Measurements from ENCODE around the gene SHMT1. TPM values are rescaled to one million over a fixed set of nuclear protein-coding genes. Genes with fewer than 3 reads are reported as not detected.

The SHMT1 gene
- total RNA-seq, 1 donor from 2014 or later: 6.4 TPM

DNA sequence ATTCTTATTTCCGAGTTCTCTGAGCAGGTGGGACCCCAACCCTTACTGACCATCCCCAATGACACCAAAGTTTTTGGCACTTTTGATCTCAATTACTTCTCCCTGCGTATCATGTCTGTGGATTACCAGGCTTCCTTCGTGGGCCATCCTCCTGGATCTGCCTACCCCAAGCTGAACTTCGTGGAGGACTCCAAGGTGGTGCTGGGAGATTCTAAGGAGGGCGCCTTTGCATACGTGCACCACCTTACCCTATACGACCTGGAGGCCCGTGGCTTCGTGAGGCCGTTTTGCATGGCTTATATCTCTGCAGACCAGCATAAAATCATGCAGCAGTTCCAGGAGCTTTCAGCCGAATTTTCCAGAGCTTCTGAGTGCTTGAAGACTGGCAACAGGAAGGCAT lies 47.4 kb downstream of the SHMT1 start:
- no peak for TF ChIP-seq EZH2 (IDR thresholded peaks at IDR 0.05; ENCODE audit: insufficient read depth, low read length)
- Histone ChIP-seq H2AFZ (ENCODE audit: low read depth, low read length) (no peak overlapping the region), H3K9ac (ENCODE audit: low read length) (peak overlapping the region; percentile 93), H3K4me2 (ENCODE audit: low read length) (peak overlapping the region; percentile 96), H3K79me2 (ENCODE audit: insufficient read depth, low read length) (peaks cover 93% of the 10 kb centered on the region), H3K4me3 (ENCODE audit: insufficient read depth, low read depth, low read length) (peak overlapping the region; percentile 90), H3K4me1 (ENCODE audit: insufficient read depth, low read length) (peaks cover 39% of the 10 kb centered on the region), H3K36me3 (ENCODE audit: insufficient read depth, low read length) (peaks cover 14% of the 10 kb centered on the region), H3K9me3 (ENCODE audit: insufficient read depth, low read depth, low read length) (no peaks in the 10 kb centered on the region), H3K27ac (ENCODE audit: low read depth, low read length) (peak overlapping the region; percentile 86), H4K20me1 (ENCODE audit: insufficient read depth, low read length) (peaks cover 76% of the 10 kb centered on the region), H3K27me3 (ENCODE audit: insufficient read depth, low read length) (no peaks in the 10 kb centered on the region)
- H3K4me1 Mint-ChIP-seq (ENCODE audit: low read depth, unreplicated experiment): peaks cover 42% of the 10 kb centered on the region
- H3K9me3 Mint-ChIP-seq (ENCODE audit: unreplicated experiment): no peaks in the 10 kb centered on the region
- H3K36me3 Mint-ChIP-seq (ENCODE audit: low read depth, unreplicated experiment): peaks cover 16% of the 10 kb centered on the region
- DNase-seq (ENCODE audit: low read depth) (no peak), FAIRE-seq (no peak)
- peak overlapping the region; percentile 96 for H3K4me3 Mint-ChIP-seq (ENCODE audit: unreplicated experiment)
- H3K27me3 Mint-ChIP-seq (ENCODE audit: low read depth, unreplicated experiment): no peaks in the 10 kb centered on the region
- H3K27ac Mint-ChIP-seq (ENCODE audit: unreplicated experiment): peak overlapping the region; percentile 94

DNA sequence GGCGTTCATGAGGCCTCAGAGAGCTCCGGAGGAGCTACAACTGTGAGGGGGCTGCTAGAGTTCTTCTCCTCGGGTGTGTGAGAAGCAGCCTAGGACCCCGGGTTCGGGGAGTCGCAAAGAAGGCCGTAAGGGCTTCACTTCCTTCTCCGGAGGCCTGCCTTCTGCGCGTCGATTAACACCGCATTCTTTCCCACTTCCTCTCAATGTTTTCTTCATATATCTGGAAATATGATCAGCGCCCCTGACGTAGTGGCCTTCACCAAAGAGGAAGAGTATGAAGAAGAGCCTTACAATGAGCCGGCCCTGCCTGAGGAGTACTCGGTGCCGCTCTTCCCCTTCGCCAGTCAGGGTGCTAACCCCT lies 47.8 kb downstream of the SHMT1 start:
- Mint-ChIP-seq H3K4me1 (ENCODE audit: low read depth, unreplicated experiment) (peaks cover 38% of the 10 kb centered on the region), H3K4me3 (ENCODE audit: unreplicated experiment) (peak overlapping the region; percentile 96), H3K36me3 (ENCODE audit: low read depth, unreplicated experiment) (peaks cover 16% of the 10 kb centered on the region), H3K27me3 (ENCODE audit: low read depth, unreplicated experiment) (no peaks in the 10 kb centered on the region), H3K9me3 (ENCODE audit: unreplicated experiment) (no peaks in the 10 kb centered on the region), H3K27ac (ENCODE audit: unreplicated experiment) (peak overlapping the region; percentile 94)
- H3K36me3 ChIP-seq (ENCODE audit: insufficient read depth, low read length): peaks cover 14% of the 10 kb centered on the region
- DNase-seq (ENCODE audit: low read depth): peak; percentile 3
- H2AFZ ChIP-seq (ENCODE audit: low read depth, low read length): peak overlapping the region; percentile 88
- no peak for TF ChIP-seq EZH2 (IDR thresholded peaks at IDR 0.05; ENCODE audit: insufficient read depth, low read length)
- TF ChIP-seq, protein P1, sequence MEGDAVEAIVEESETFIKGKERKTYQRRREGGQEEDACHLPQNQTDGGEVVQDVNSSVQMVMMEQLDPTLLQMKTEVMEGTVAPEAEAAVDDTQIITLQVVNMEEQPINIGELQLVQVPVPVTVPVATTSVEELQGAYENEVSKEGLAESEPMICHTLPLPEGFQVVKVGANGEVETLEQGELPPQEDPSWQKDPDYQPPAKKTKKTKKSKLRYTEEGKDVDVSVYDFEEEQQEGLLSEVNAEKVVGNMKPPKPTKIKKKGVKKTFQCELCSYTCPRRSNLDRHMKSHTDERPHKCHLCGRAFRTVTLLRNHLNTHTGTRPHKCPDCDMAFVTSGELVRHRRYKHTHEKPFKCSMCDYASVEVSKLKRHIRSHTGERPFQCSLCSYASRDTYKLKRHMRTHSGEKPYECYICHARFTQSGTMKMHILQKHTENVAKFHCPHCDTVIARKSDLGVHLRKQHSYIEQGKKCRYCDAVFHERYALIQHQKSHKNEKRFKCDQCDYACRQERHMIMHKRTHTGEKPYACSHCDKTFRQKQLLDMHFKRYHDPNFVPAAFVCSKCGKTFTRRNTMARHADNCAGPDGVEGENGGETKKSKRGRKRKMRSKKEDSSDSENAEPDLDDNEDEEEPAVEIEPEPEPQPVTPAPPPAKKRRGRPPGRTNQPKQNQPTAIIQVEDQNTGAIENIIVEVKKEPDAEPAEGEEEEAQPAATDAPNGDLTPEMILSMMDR (IDR thresholded peaks at IDR 0.05; ENCODE audit: insufficient read depth, low read depth, low read length): no peak
- no peaks in the 10 kb centered on the region for H3K9me3 ChIP-seq (ENCODE audit: insufficient read depth, low read depth, low read length)
- peak overlapping the region; percentile 93 for H3K9ac ChIP-seq (ENCODE audit: low read length)
- peaks cover 39% of the 10 kb centered on the region for H3K4me1 ChIP-seq (ENCODE audit: insufficient read depth, low read length)
- peaks cover 92% of the 10 kb centered on the region for H3K79me2 ChIP-seq (ENCODE audit: insufficient read depth, low read length)
- FAIRE-seq: no peak
- peak overlapping the region; percentile 86 for H3K27ac ChIP-seq (ENCODE audit: low read depth, low read length)
- H3K27me3 ChIP-seq (ENCODE audit: insufficient read depth, low read length): no peaks in the 10 kb centered on the region
- H3K4me2 ChIP-seq (ENCODE audit: low read length): peak overlapping the region; percentile 96
- H4K20me1 ChIP-seq (ENCODE audit: insufficient read depth, low read length): peaks cover 75% of the 10 kb centered on the region
- H3K4me3 ChIP-seq (ENCODE audit: insufficient read depth, low read depth, low read length): peak overlapping the region; percentile 90

DNA sequence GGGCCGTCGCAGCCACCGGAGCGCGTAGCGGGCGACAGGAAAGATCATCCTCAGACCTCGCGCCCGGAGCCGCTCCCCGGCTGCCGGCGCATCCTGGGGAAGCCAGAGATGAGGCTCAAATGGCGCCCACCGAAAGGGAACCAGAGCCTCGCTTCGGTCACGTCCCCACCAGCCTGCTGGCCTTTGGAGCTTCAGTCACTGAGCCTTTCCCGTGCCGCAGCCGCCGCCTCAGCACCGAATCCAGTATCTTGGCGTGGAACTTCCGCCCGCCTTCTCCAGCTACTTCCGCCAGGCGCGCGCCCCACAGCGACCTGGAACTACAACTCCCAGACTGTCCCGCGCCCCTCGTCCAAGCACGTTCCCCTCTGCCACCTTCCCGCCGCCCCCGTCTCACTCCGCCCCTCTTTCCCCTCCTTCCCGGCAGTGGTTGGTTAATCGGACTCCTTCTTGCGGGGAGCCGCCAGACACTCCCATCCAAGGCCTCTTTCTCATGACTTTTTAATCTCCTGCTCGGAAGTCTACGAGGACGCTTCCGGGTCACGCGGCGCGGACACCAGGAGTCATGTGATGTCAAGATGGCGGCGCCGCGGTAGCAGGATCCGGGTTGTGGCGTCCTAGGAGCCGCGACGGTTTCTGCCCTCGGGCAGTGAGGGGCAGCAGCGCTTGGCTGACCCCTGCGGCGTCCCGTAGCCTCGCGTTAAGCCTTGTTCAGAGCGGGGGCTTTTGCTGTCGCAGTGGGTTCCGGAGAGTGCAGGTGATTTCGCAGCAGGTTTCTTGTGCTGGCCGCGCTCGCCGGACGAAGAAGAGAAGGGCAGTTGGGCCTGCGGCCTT lies 48.4 kb downstream of the SHMT1 start, which contains the start of the genes SMCR8 and TOP3A:
SMCR8 (plus strand) TSS at position 563 of the 831 bp plus-strand sequence. CDS start 497 bp downstream, outside the sequence.
TOP3A (minus strand) TSS at position 264 of the 831 bp plus-strand sequence; CDS start at position 48, 216 bp downstream.
- FAIRE-seq: no peak
- H3K9me3 Mint-ChIP-seq (ENCODE audit: unreplicated experiment): no peaks in the 10 kb centered on the region

More for the DNA sequence above, 48.4 kb downstream of the SHMT1 start, which contains the start of the genes SMCR8 and TOP3A:
- H3K9ac ChIP-seq (ENCODE audit: low read length): peak within 1 kb of the TSS; percentile 93
- H3K27ac ChIP-seq (ENCODE audit: low read depth, low read length): peak within 1 kb of the TSS; percentile 86
- peaks cover 14% of the 10 kb centered on the region for H3K36me3 ChIP-seq (ENCODE audit: insufficient read depth, low read length)
- H4K20me1 ChIP-seq (ENCODE audit: insufficient read depth, low read length): peaks cover 72% of the 10 kb centered on the region
- H2AFZ ChIP-seq (ENCODE audit: low read depth, low read length): peak within 1 kb of the TSS; percentile 91
- Mint-ChIP-seq H3K36me3 (ENCODE audit: low read depth, unreplicated experiment) (peaks cover 18% of the 10 kb centered on the region), H3K4me3 (ENCODE audit: unreplicated experiment) (peak within 1 kb of the TSS; percentile 96), H3K27me3 (ENCODE audit: low read depth, unreplicated experiment) (no peaks in the 10 kb centered on the region), H3K27ac (ENCODE audit: unreplicated experiment) (peak within 1 kb of the TSS; percentile 94), H3K4me1 (ENCODE audit: low read depth, unreplicated experiment) (peaks cover 33% of the 10 kb centered on the region)
- H3K9me3 ChIP-seq (ENCODE audit: insufficient read depth, low read depth, low read length): no peaks in the 10 kb centered on the region
- peak within 1 kb of the TSS; percentile 90 for H3K4me3 ChIP-seq (ENCODE audit: insufficient read depth, low read depth, low read length)
- peaks cover 39% of the 10 kb centered on the region for H3K4me1 ChIP-seq (ENCODE audit: insufficient read depth, low read length)
- DNase-seq (ENCODE audit: low read depth): peak; percentile 98
- peak within 1 kb of the TSS; percentile 96 for H3K4me2 ChIP-seq (ENCODE audit: low read length)
- TF ChIP-seq, protein P1 (IDR thresholded peaks at IDR 0.05; ENCODE audit: insufficient read depth, low read depth, low read length): no peak
- no peak for TF ChIP-seq EZH2 (IDR thresholded peaks at IDR 0.05; ENCODE audit: insufficient read depth, low read length)
- H3K27me3 ChIP-seq (ENCODE audit: insufficient read depth, low read length): no peaks in the 10 kb centered on the region
- H3K79me2 ChIP-seq (ENCODE audit: insufficient read depth, low read length): peaks cover 92% of the 10 kb centered on the region

Measured in astrocyte (in vitro differentiated cells and primary cell).